ENCODE results near the gene SCN8A. TPM values are rescaled to one million over a fixed set of nuclear protein-coding genes. Genes with fewer than 3 reads are reported as not detected.
A peak's percentile ranks its signal among the peaks of the same experiment; 100 is the strongest.
"Not testable (repeated sequence)": the region's sequence is repeated elsewhere in the genome, so short reads cannot be mapped to it uniquely, and the experiment has no call there.

SCN8A gene
- total RNA-seq, 4 donors from 2014 or later: 0.28 to 4.1 TPM; not detected in 2

- peaks cover 0 to 21% (median 7%) of the 10 kb centered on the region in 4 donors for H3K4me1 ChIP-seq
- H3K36me3 ChIP-seq: no peaks in the 10 kb centered on the region
- no peak overlapping the region for H3K4me3 ChIP-seq
- H3K27ac ChIP-seq: no peak overlapping the region
- TF ChIP-seq POLR2A (IDR thresholded peaks at IDR 0.05) (no peak), CTCF (IDR thresholded peaks at IDR 0.05) (no peak)
- H3K27me3 ChIP-seq: no peaks in the 10 kb centered on the region
- no peaks in the 10 kb centered on the region for H3K9me3 ChIP-seq
- DNase-seq: no peak
Measured at GRCh38 chr12:51825216-51825615, 234.2 kb downstream of the SCN8A start.

GRCh38 chr12:51826881-51827280 is 235.8 kb downstream of the SCN8A start:
- Histone ChIP-seq H3K4me3 (no peak overlapping the region), H3K27ac (no peak overlapping the region), H3K36me3 (no peaks in the 10 kb centered on the region), H3K4me1 (peaks cover 0 to 11% (median 3%) of the 10 kb centered on the region in 4 donors), H3K9me3 (no peaks in the 10 kb centered on the region), H3K27me3 (no peaks in the 10 kb centered on the region)
- no peak for DNase-seq
- TF ChIP-seq CTCF (IDR thresholded peaks at IDR 0.05) (no peak), POLR2A (IDR thresholded peaks at IDR 0.05) (no peak)

GRCh38 chr12:51827925-51828818 is 237.1 kb downstream of the SCN8A start:
- TF ChIP-seq POLR2A (IDR thresholded peaks at IDR 0.05): no peak
- TF ChIP-seq CTCF (IDR thresholded peaks at IDR 0.05): no peak
- H3K9me3 ChIP-seq: no peaks in the 10 kb centered on the region
- peaks cover 0 to 14% (median 3%) of the 10 kb centered on the region in 4 donors for H3K4me1 ChIP-seq
- H3K27ac ChIP-seq: no peak overlapping the region
- no peaks in the 10 kb centered on the region for H3K36me3 ChIP-seq
- no peaks in the 10 kb centered on the region for H3K27me3 ChIP-seq
- DNase-seq: peak in 1 of 3 donors; percentile 53
- no peak overlapping the region for H3K4me3 ChIP-seq

GRCh38 chr12:51829011-51829481 is 238.0 kb downstream of the SCN8A start:
- H3K9me3 ChIP-seq: no peaks in the 10 kb centered on the region
- H3K36me3 ChIP-seq: no peaks in the 10 kb centered on the region
- H3K4me1 ChIP-seq: peaks cover 0 to 15% (median 3%) of the 10 kb centered on the region in 4 donors
- DNase-seq: no peak
- TF ChIP-seq POLR2A (IDR thresholded peaks at IDR 0.05): no peak
- no peak for TF ChIP-seq CTCF (IDR thresholded peaks at IDR 0.05)
- no peak overlapping the region for H3K4me3 ChIP-seq
- H3K27ac ChIP-seq: no peak overlapping the region
- no peaks in the 10 kb centered on the region for H3K27me3 ChIP-seq

GRCh38 chr12:51829641-51830040 is 238.6 kb downstream of the SCN8A start:
- Histone ChIP-seq H3K27me3 (no peaks in the 10 kb centered on the region), H3K4me1 (peaks cover 0 to 15% (median 3%) of the 10 kb centered on the region in 4 donors), H3K4me3 (no peak overlapping the region), H3K9me3 (no peaks in the 10 kb centered on the region), H3K36me3 (no peaks in the 10 kb centered on the region), H3K27ac (no peak overlapping the region)
- no peak for TF ChIP-seq POLR2A (IDR thresholded peaks at IDR 0.05)
- TF ChIP-seq CTCF (IDR thresholded peaks at IDR 0.05): no peak
- no peak for DNase-seq

- not testable (repeated sequence) for H3K27ac ChIP-seq, H3K36me3 ChIP-seq, H3K27me3 ChIP-seq, H3K4me3 ChIP-seq, H3K9me3 ChIP-seq, DNase-seq
- peaks cover 0 to 15% (median 3%) of the 10 kb centered on the region in 4 donors for H3K4me1 ChIP-seq
Measured at GRCh38 chr12:51831817-51832216, 240.8 kb downstream of the SCN8A start.
